Smooth muscle cell (in vitro differentiated cells): ENCODE measurements around the gene PDE4B. TPM values are rescaled to one million over a fixed set of nuclear protein-coding genes. Genes with fewer than 3 reads are reported as not detected.

Experiments
- DNase-seq: peaks from one replicate; lab custom pipeline; 2025; ENCODE audit not compliant: unreplicated experiment; lab: John Stamatoyannopoulos, UW
- H2AFZ ChIP-seq: fragments of 200-600 bp; sonication (generic); 2 replicates; pipeline ENCODE4 v1.6.0; 2016; ENCODE audit warnings: antibody characterized with exemption, low read depth, mild to moderate bottlenecking
- H3F3A ChIP-seq: fragments of 200-600 bp; sonication (generic); 2 replicates; pipeline ENCODE4 v1.6.0; 2017; ENCODE audit warnings: antibody characterized with exemption, low read depth
- H3K27ac ChIP-seq: fragments of 200-600 bp; sonication (generic); 2 replicates; pipeline ENCODE4 v1.5.1; 2016; ENCODE audit warnings: low read depth, mild to moderate bottlenecking
- H3K27me3 ChIP-seq: fragments of 200-600 bp; sonication (generic); 2 replicates; pipeline ENCODE4 v1.6.1; 2016; ENCODE audit warnings: low read depth, mild to moderate bottlenecking
- H3K36me3 ChIP-seq: fragments of 200-600 bp; sonication (generic); 2 replicates; pipeline ENCODE4 v1.5.1; 2016; ENCODE audit warnings: low read depth
- H3K4me1 ChIP-seq: fragments of 200-600 bp; sonication (generic); 2 replicates; pipeline ENCODE4 v1.5.1; 2016; ENCODE audit warnings: low read depth
- H3K4me2 ChIP-seq: fragments of 200-600 bp; sonication (generic); 2 replicates; pipeline ENCODE4 v1.6.0; 2016; ENCODE audit warnings: mild to moderate bottlenecking
- H3K4me3 ChIP-seq: fragments of 200-600 bp; sonication (generic); 2 replicates; pipeline ENCODE4 v1.5.1; 2016; ENCODE audit warnings: mild to moderate bottlenecking
- H3K79me2 ChIP-seq: fragments of 200-600 bp; sonication (generic); 2 replicates; pipeline ENCODE4 v1.6.0; 2016; ENCODE audit warnings: low read depth, mild to moderate bottlenecking
- H3K9ac ChIP-seq: fragments of 200-600 bp; sonication (generic); 2 replicates; pipeline ENCODE4 v1.6.0; 2016; ENCODE audit warnings: low read depth
- H3K9me3 ChIP-seq: fragments of 200-600 bp; sonication (generic); replicated peaks from 2 replicates; pipeline ENCODE4 v1.5.1; 2016; ENCODE audit warnings: low read depth
- H4K20me1 ChIP-seq: fragments of 200-600 bp; sonication (generic); 2 replicates; pipeline ENCODE4 v1.6.0; 2016; ENCODE audit warnings: low read depth
- WGBS: methylation state at CpG from one replicate; pipeline ENCODE4 v1.1.7; 2016; ENCODE audit warnings: low lambda C conversion rate; 5-methylcytosine and 5-hydroxymethylcytosine counted together
- polyA plus RNA-seq: library from polyadenylated mRNA; unstranded; fragments of >200 nt; fragmentation: Nextera tagmentation; extraction: Ambion mirVana; gene quantifications from 2 replicates; pipeline ENCODE4 v1.2.1, GENCODE V29; 2016
- total RNA-seq: library from RNA; depleted of rRNA; stranded (reverse); fragments of >200 nt; gene quantifications from 2 replicates; pipeline ENCODE4 v1.2.3, GENCODE V29; 2014
- TF ChIP-seq, protein P1 (sequence below): fragments of 200-600 bp; sonication (generic); IDR thresholded peaks from 2 replicates; pipeline ENCODE4 v1.5.1; 2017; ENCODE audit warnings: borderline replicate concordance, mild to moderate bottlenecking, antibody characterized with exemption; ENCODE audit not compliant: insufficient read depth, poor library complexity, severe bottlenecking

PDE4B gene
- total and polyA plus RNA-seq, 2 experiments from 2014 or later: 18.5 to 24.8 TPM

- Histone ChIP-seq H4K20me1 (no peaks in the 10 kb centered on the region), H3K79me2 (no peaks in the 10 kb centered on the region), H3K4me2 (no peak overlapping the region), H3K9me3 (no peaks in the 10 kb centered on the region), H3K9ac (no peak overlapping the region), H2AFZ (no peak overlapping the region), H3K27me3 (peaks cover 21% of the 10 kb centered on the region), H3K27ac (no peak overlapping the region), H3F3A (no peaks in the 10 kb centered on the region), H3K36me3 (no peaks in the 10 kb centered on the region), H3K4me1 (no peaks in the 10 kb centered on the region), H3K4me3 (no peak overlapping the region)
- WGBS: 74% methylated on average over 3 of the region's 3 CpGs
- DNase-seq: no peak
- TF ChIP-seq, protein P1, sequence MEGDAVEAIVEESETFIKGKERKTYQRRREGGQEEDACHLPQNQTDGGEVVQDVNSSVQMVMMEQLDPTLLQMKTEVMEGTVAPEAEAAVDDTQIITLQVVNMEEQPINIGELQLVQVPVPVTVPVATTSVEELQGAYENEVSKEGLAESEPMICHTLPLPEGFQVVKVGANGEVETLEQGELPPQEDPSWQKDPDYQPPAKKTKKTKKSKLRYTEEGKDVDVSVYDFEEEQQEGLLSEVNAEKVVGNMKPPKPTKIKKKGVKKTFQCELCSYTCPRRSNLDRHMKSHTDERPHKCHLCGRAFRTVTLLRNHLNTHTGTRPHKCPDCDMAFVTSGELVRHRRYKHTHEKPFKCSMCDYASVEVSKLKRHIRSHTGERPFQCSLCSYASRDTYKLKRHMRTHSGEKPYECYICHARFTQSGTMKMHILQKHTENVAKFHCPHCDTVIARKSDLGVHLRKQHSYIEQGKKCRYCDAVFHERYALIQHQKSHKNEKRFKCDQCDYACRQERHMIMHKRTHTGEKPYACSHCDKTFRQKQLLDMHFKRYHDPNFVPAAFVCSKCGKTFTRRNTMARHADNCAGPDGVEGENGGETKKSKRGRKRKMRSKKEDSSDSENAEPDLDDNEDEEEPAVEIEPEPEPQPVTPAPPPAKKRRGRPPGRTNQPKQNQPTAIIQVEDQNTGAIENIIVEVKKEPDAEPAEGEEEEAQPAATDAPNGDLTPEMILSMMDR: no peak
These were observed 290.3 kb downstream of the PDE4B start for GRCh38 chr1:66083003-66083402.

DNA sequence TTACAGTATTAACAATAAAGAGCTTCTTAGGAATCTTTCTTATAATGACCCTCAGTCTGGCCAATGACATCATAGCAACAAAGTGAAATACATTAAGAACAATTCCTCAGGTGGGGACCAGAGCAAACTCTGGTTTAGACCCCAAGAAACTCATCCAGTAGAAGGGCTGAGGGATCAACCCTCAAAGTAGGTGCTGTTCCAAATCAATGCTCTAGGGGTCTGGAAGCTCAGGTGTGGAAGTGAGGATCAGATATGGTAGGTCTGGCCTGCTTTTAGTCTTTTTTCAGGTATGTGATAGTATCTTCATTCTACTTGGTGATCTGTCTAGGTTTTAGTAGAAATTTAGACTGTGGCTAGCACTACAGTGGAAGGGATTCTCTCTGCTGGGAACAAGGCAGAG, 291.7 kb downstream of the PDE4B start:
- Histone ChIP-seq H3K9ac (no peak overlapping the region), H3K27ac (no peak overlapping the region), H3K9me3 (no peaks in the 10 kb centered on the region), H3K27me3 (peaks cover 12% of the 10 kb centered on the region), H3K4me1 (no peaks in the 10 kb centered on the region), H3F3A (no peaks in the 10 kb centered on the region), H2AFZ (no peak overlapping the region), H3K4me3 (no peak overlapping the region), H3K79me2 (no peaks in the 10 kb centered on the region), H4K20me1 (no peaks in the 10 kb centered on the region), H3K36me3 (no peaks in the 10 kb centered on the region), H3K4me2 (no peak overlapping the region)
- DNase-seq: no peak
- TF ChIP-seq, protein P1: no peak

GRCh38 chr1:66085600-66085999, 292.9 kb downstream of the PDE4B start:
- 64% methylated on average over 4 of the region's 4 CpGs for WGBS

GRCh38 chr1:66088787-66089186, 296.1 kb downstream of the PDE4B start:
- Histone ChIP-seq H3F3A (no peaks in the 10 kb centered on the region), H3K4me3 (no peak overlapping the region), H3K79me2 (no peaks in the 10 kb centered on the region), H4K20me1 (no peaks in the 10 kb centered on the region), H3K27ac (no peak overlapping the region), H3K36me3 (no peaks in the 10 kb centered on the region), H3K4me2 (no peak overlapping the region), H3K9ac (no peak overlapping the region), H3K27me3 (no peaks in the 10 kb centered on the region), H3K9me3 (no peaks in the 10 kb centered on the region), H2AFZ (no peak overlapping the region), H3K4me1 (no peaks in the 10 kb centered on the region)
- 62% methylated on average over 3 of the region's 3 CpGs for WGBS
- TF ChIP-seq, protein P1: no peak
- DNase-seq: no peak

More at GRCh38 chr1:66085600-66085999, 292.9 kb downstream of the PDE4B start:
- Histone ChIP-seq H2AFZ (no peak overlapping the region), H3K27ac (no peak overlapping the region), H4K20me1 (no peaks in the 10 kb centered on the region), H3K9me3 (no peaks in the 10 kb centered on the region), H3K79me2 (no peaks in the 10 kb centered on the region), H3K4me3 (no peak overlapping the region), H3K4me2 (no peak overlapping the region), H3K27me3 (peaks cover 6% of the 10 kb centered on the region), H3K36me3 (no peaks in the 10 kb centered on the region), H3K9ac (no peak overlapping the region), H3F3A (no peaks in the 10 kb centered on the region), H3K4me1 (no peaks in the 10 kb centered on the region)
- TF ChIP-seq, protein P1: no peak
- no peak for DNase-seq
